Measurements from ENCODE around the gene PLEKHA8. TPM values are rescaled to one million over a fixed set of nuclear protein-coding genes. Genes with fewer than 3 reads are reported as not detected.

Gene PLEKHA8
- total RNA-seq, 6 experiments from 2014 or later = 9.1 to 10.1 (median 9.6) TPM

DNA sequence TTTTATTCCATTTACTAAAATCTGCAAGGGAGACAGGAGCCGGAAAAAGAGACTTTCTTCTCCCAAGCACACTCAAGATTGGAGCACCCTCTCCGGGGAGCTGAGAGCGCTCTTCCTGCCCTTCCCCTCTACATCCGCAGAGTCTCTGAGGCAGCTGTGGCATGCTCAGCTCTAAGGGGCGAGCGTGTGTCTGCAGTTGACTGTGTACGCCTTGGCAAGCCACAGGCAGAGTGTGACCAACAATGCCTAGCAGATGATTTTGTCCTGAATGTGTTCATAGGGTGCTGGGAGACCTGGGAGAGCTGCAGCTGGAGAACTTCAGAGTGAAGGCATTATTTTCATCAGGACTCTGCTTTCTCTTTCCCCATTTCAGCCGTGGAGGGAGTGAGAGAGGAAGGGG, 127.3 kb downstream of the PLEKHA8 start:
- no peak for DNase-seq
- Mint-ChIP-seq H3K4me1 (ENCODE audit: low read depth) (peaks cover 5% of the 10 kb centered on the region; the same call in 1 of the 2 replicates), H3K27me3 (ENCODE audit: insufficient read depth) (no peaks in the 10 kb centered on the region), H3K27ac (no peak overlapping the region), H3K4me3 (no peak overlapping the region), H3K9me3 (no peaks in the 10 kb centered on the region), H3K36me3 (ENCODE audit: low read depth) (no peaks in the 10 kb centered on the region)
- TF ChIP-seq, protein P1, sequence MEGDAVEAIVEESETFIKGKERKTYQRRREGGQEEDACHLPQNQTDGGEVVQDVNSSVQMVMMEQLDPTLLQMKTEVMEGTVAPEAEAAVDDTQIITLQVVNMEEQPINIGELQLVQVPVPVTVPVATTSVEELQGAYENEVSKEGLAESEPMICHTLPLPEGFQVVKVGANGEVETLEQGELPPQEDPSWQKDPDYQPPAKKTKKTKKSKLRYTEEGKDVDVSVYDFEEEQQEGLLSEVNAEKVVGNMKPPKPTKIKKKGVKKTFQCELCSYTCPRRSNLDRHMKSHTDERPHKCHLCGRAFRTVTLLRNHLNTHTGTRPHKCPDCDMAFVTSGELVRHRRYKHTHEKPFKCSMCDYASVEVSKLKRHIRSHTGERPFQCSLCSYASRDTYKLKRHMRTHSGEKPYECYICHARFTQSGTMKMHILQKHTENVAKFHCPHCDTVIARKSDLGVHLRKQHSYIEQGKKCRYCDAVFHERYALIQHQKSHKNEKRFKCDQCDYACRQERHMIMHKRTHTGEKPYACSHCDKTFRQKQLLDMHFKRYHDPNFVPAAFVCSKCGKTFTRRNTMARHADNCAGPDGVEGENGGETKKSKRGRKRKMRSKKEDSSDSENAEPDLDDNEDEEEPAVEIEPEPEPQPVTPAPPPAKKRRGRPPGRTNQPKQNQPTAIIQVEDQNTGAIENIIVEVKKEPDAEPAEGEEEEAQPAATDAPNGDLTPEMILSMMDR (IDR thresholded peaks at IDR 0.05) = no peak

DNA sequence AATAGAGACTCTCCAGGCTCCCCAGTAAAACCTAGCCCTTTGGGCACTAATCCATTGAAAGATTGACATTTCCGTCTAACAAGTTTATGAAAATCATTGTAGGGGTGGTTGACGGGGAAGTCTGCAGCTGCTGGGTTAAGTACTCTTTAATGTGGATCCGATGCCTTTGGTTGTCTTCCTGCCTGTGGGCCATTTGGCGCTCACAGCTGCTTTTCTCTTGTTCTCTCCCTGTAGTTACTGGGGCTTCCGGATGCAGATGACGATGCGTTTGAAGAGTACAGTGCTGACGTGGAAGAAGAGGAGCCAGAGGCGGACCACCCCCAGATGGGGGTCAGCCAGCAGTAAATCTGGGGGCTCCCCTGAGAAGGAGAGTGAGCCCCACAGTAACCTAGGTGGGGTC, 129.0 kb downstream of the PLEKHA8 start:
- Mint-ChIP-seq H3K9me3 (no peaks in the 10 kb centered on the region), H3K4me1 (ENCODE audit: low read depth) (peaks cover 9% of the 10 kb centered on the region), H3K36me3 (ENCODE audit: low read depth) (no peaks in the 10 kb centered on the region), H3K4me3 (no peak overlapping the region), H3K27ac (no peak overlapping the region), H3K27me3 (ENCODE audit: insufficient read depth) (no peaks in the 10 kb centered on the region)
- TF ChIP-seq, protein P1 (IDR thresholded peaks at IDR 0.05) = no peak
- no peak for DNase-seq

DNA sequence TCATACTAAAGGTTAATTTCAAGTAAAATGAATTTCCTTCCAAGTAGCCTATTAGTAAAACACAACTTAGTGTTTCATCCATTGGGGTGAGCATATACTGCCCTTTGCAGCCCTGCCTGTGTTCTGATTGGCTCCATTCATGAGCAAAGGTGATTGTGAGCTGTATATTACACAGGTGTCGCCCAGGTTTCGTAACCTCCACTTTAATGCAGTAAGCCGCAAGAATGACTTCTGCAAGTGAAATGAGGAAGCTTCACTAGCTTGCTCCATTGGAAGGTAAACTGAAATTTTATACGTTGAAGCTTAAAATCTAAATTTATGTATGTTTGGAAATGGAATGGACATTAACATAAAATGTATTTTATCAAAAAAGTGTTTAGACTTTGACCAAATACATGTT, 131.0 kb downstream of the PLEKHA8 start:
- no peaks in the 10 kb centered on the region for H3K36me3 Mint-ChIP-seq (ENCODE audit: low read depth)
- peaks cover 27% of the 10 kb centered on the region for H3K4me1 Mint-ChIP-seq (ENCODE audit: low read depth)
- no peaks in the 10 kb centered on the region for H3K9me3 Mint-ChIP-seq
- H3K27ac Mint-ChIP-seq = no peak overlapping the region
- DNase-seq = no peak
- TF ChIP-seq, protein P1 (IDR thresholded peaks at IDR 0.05) = no peak
- peaks cover 3% of the 10 kb centered on the region; the same call in 1 of the 2 replicates for H3K27me3 Mint-ChIP-seq (ENCODE audit: insufficient read depth)
- H3K4me3 Mint-ChIP-seq = no peak overlapping the region

DNA sequence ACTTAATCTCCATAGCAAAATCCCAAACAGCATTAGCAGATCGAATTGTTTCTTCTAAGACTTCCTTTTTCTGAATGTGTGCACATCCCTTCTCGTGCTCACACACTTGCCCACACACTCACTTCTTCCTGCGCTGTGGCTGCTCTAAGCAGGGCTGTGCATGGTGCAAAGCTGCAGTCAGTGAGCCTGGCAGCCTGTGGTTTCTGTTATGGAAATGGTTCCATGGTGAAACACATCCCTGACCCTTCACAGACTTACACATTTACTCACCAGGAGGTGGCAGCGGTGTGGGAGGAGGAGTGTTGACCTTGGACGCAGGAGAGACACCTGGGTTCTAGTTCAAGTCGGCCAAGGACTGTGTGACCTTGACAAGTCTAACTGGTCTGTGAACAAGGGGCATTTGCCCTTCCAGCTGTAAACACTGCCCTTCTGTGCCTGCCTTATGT, 131.5 kb downstream of the PLEKHA8 start:
- TF ChIP-seq, protein P1 (IDR thresholded peaks at IDR 0.05) = peak; percentile 69
- no peak overlapping the region for H3K4me3 Mint-ChIP-seq
- peak; percentile 32 for DNase-seq
- no peaks in the 10 kb centered on the region for H3K36me3 Mint-ChIP-seq (ENCODE audit: low read depth)
- H3K4me1 Mint-ChIP-seq (ENCODE audit: low read depth) = peaks cover 32% of the 10 kb centered on the region
- peaks cover 3% of the 10 kb centered on the region; the same call in 1 of the 2 replicates for H3K27me3 Mint-ChIP-seq (ENCODE audit: insufficient read depth)
- H3K9me3 Mint-ChIP-seq = no peaks in the 10 kb centered on the region
- no peak overlapping the region for H3K27ac Mint-ChIP-seq

DNA sequence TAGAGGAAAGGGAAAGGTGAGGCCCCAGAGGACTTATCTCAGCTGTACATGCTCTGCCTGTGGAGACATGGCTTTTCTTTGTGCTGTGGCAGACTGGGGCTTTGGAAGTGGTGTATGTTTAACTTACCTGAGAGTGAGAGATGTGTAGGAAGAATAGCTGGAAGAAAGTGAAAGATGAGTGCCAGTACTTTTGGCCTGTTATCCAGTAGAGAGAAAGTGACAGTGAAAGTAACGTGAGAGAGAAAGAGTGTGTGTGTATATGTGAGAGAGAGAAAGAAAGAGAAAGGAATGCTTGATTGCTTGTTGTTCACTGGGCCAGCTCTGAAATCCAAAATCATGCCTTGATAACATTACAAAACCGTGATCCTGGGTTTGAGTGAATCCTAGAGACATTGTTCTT, 132.1 kb downstream of the PLEKHA8 start:
- Mint-ChIP-seq H3K27me3 (ENCODE audit: insufficient read depth) (peaks cover 3% of the 10 kb centered on the region; the same call in 1 of the 2 replicates), H3K4me3 (no peak overlapping the region), H3K27ac (no peak overlapping the region), H3K4me1 (ENCODE audit: low read depth) (peaks cover 33% of the 10 kb centered on the region), H3K36me3 (ENCODE audit: low read depth) (no peaks in the 10 kb centered on the region), H3K9me3 (no peaks in the 10 kb centered on the region)
- TF ChIP-seq, protein P1 (IDR thresholded peaks at IDR 0.05) = no peak
- no peak for DNase-seq

Data from HFFc6 (cell line).